ENCODE measurements around the gene CDC25C. TPM values are rescaled to one million over a fixed set of nuclear protein-coding genes. Genes with fewer than 3 reads are reported as not detected.

Gene CDC25C
- total RNA-seq, 1 donor from 2014 or later: 3.8 TPM

GRCh38 chr5:138238034-138238433, 93.6 kb downstream of the CDC25C start:
- DNase-seq (ENCODE audit: low spot score): no peak
- no peak overlapping the region for H3K4me3 Mint-ChIP-seq (ENCODE audit: unreplicated experiment)
- peaks cover 11% of the 10 kb centered on the region for H3K27me3 Mint-ChIP-seq (ENCODE audit: unreplicated experiment)
- no peaks in the 10 kb centered on the region for H3K9me3 Mint-ChIP-seq (ENCODE audit: unreplicated experiment)
- TF ChIP-seq, protein P1, sequence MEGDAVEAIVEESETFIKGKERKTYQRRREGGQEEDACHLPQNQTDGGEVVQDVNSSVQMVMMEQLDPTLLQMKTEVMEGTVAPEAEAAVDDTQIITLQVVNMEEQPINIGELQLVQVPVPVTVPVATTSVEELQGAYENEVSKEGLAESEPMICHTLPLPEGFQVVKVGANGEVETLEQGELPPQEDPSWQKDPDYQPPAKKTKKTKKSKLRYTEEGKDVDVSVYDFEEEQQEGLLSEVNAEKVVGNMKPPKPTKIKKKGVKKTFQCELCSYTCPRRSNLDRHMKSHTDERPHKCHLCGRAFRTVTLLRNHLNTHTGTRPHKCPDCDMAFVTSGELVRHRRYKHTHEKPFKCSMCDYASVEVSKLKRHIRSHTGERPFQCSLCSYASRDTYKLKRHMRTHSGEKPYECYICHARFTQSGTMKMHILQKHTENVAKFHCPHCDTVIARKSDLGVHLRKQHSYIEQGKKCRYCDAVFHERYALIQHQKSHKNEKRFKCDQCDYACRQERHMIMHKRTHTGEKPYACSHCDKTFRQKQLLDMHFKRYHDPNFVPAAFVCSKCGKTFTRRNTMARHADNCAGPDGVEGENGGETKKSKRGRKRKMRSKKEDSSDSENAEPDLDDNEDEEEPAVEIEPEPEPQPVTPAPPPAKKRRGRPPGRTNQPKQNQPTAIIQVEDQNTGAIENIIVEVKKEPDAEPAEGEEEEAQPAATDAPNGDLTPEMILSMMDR (IDR thresholded peaks at IDR 0.05; ENCODE audit: unreplicated experiment): no peak
- H3K4me1 Mint-ChIP-seq (ENCODE audit: unreplicated experiment): peaks cover 9% of the 10 kb centered on the region
- peaks cover 4% of the 10 kb centered on the region for H3K36me3 Mint-ChIP-seq (ENCODE audit: low read depth, unreplicated experiment)
- no peak overlapping the region for H3K27ac Mint-ChIP-seq (ENCODE audit: unreplicated experiment)

Other genes starting within 250 kb of the CDC25C start
- gene WNT8A, start 247.8 kb downstream of the CDC25C start, total RNA-seq (ENCODE audit: unreplicated experiment): 0.69 TPM
- 0.82 TPM for gene NME5, start 192.4 kb downstream of the CDC25C start, total RNA-seq (ENCODE audit: unreplicated experiment)
- 52.0 TPM for gene BRD8, start 153.2 kb downstream of the CDC25C start, total RNA-seq (ENCODE audit: unreplicated experiment)
- 10.3 TPM for gene KIF20A, start 152.7 kb downstream of the CDC25C start, total RNA-seq (ENCODE audit: unreplicated experiment)
- 40.8 TPM for gene CDC23, start 118.5 kb downstream of the CDC25C start, total RNA-seq (ENCODE audit: unreplicated experiment)
- gene GFRA3, start 57.2 kb downstream of the CDC25C start, total RNA-seq (ENCODE audit: unreplicated experiment): 0.13 TPM
- gene FAM53C, start 6.5 kb upstream of the CDC25C start, total RNA-seq (ENCODE audit: unreplicated experiment): 49.5 TPM
- 101 TPM for gene KDM3B, start 20.9 kb upstream of the CDC25C start, total RNA-seq (ENCODE audit: unreplicated experiment)
- 72.8 TPM for gene REEP2, start 107.3 kb upstream of the CDC25C start, total RNA-seq (ENCODE audit: unreplicated experiment)
- 2.1 TPM for gene EGR1, start 133.7 kb upstream of the CDC25C start, total RNA-seq (ENCODE audit: unreplicated experiment)
- 84.7 TPM for gene ETF1, start 211.4 kb upstream of the CDC25C start, total RNA-seq (ENCODE audit: unreplicated experiment)
- 128 TPM for gene HSPA9, start 243.6 kb upstream of the CDC25C start, total RNA-seq (ENCODE audit: unreplicated experiment)

All from endothelial cell (in vitro differentiated cells).